ENCODE results near the gene SLC10A1.

- TF ChIP-seq CTCF (IDR thresholded peaks at IDR 0.05) (no peak), POLR2A (IDR thresholded peaks at IDR 0.05) (no peak)
Measured at GRCh38 chr14:69815556-69815955, 18.5 kb upstream of the SLC10A1 start.
